Neural progenitor cell (in vitro differentiated cells): ENCODE measurements around the gene HNRNPL. TPM values are rescaled to one million over a fixed set of nuclear protein-coding genes. Genes with fewer than 3 reads are reported as not detected.
"Not testable (repeated sequence)": the region's sequence is repeated elsewhere in the genome, so short reads cannot be mapped to it uniquely, and the experiment has no call there.

Experiments
- DNase-seq: peaks from one replicate; pipeline ENCODE4 v3.0.0-alpha.2; 2016; ENCODE audit warnings: low spot score
- H2AFZ ChIP-seq: fragments of 200-600 bp; sonication (generic); replicated peaks from 2 replicates; pipeline ENCODE4 v1.6.1; 2016; ENCODE audit warnings: antibody characterized with exemption
- H3F3A ChIP-seq: fragments of 200-600 bp; sonication (generic); 2 replicates; pipeline ENCODE4 v1.6.1; 2016; ENCODE audit warnings: antibody characterized with exemption, low read depth
- H3K27ac ChIP-seq: fragments of 200-600 bp; sonication (generic); 2 replicates; pipeline ENCODE4 v1.5.1; 2016; ENCODE audit warnings: mild to moderate bottlenecking
- H3K27me3 ChIP-seq: fragments of 200-600 bp; sonication (generic); 2 replicates; pipeline ENCODE4 v1.6.1; 2016; ENCODE audit warnings: mild to moderate bottlenecking, moderate library complexity
- H3K36me3 ChIP-seq: fragments of 200-600 bp; sonication (generic); 2 replicates; pipeline ENCODE4 v1.5.1; 2016
- H3K4me1 ChIP-seq: fragments of 200-600 bp; sonication (generic); 2 replicates; pipeline ENCODE4 v1.6.1; 2016; ENCODE audit warnings: mixed run types
- H3K4me2 ChIP-seq: fragments of 200-600 bp; sonication (generic); 2 replicates; pipeline ENCODE4 v1.6.1; 2016
- H3K4me3 ChIP-seq: fragments of 200-600 bp; sonication (generic); 2 replicates; pipeline ENCODE4 v1.5.1; 2016
- H3K79me2 ChIP-seq: fragments of 200-600 bp; sonication (generic); 2 replicates; pipeline ENCODE4 v1.6.1; 2016; ENCODE audit warnings: low read depth
- H3K9ac ChIP-seq: fragments of 200-600 bp; sonication (generic); 2 replicates; pipeline ENCODE4 v1.6.1; 2016
- H3K9me3 ChIP-seq: fragments of 200-600 bp; sonication (generic); 2 replicates; pipeline ENCODE4 v1.5.1; 2016; ENCODE audit warnings: low read depth
- H4K20me1 ChIP-seq: fragments of 200-600 bp; sonication (generic); 2 replicates; pipeline ENCODE4 v1.6.1; 2016; ENCODE audit warnings: low read depth
- H3K27ac Mint-ChIP-seq: 3 replicates; pipeline ENCODE4 v1.8.0; 2021; ENCODE audit warnings: mixed read lengths
- H3K27me3 Mint-ChIP-seq: 2 replicates; pipeline ENCODE4 v1.8.0; 2022; ENCODE audit warnings: low read depth, mild to moderate bottlenecking, inconsistent platforms, moderate library complexity, mixed read lengths; ENCODE audit not compliant: insufficient read depth
- H3K36me3 Mint-ChIP-seq: 3 replicates; pipeline ENCODE4 v1.8.0; 2021; ENCODE audit warnings: mixed read lengths
- H3K4me1 Mint-ChIP-seq: 3 replicates; pipeline ENCODE4 v1.8.0; 2021; ENCODE audit warnings: mixed read lengths
- H3K4me3 Mint-ChIP-seq: 3 replicates; pipeline ENCODE4 v1.8.0; 2021; ENCODE audit warnings: mild to moderate bottlenecking, moderate library complexity, mixed read lengths
- H3K9me3 Mint-ChIP-seq: 3 replicates; pipeline ENCODE4 v1.8.0; 2020; ENCODE audit warnings: mixed read lengths
- EZH2 ChIP-seq: fragments of 200-600 bp; sonication (generic); IDR thresholded peaks from 2 replicates; pipeline ENCODE4 v1.6.1; 2017; ENCODE audit warnings: antibody characterized with exemption, mild to moderate bottlenecking, moderate library complexity
- EZH2phosphoT487 ChIP-seq: fragments of 200-600 bp; sonication (generic); IDR thresholded peaks from 2 replicates; pipeline ENCODE4 v1.6.1; 2017; ENCODE audit warnings: antibody characterized with exemption
- total RNA-seq: library from RNA; depleted of rRNA; stranded (reverse); fragments of >200 nt; gene quantifications from 2 replicates; pipeline ENCODE4 v1.2.3, GENCODE V29; 2015; ENCODE audit warnings: low replicate concordance
- TF ChIP-seq, protein P1 (sequence below): fragments of 200-600 bp; sonication (generic); IDR thresholded peaks from 2 replicates; pipeline ENCODE4 v1.5.1; 2017; ENCODE audit warnings: antibody characterized with exemption, mild to moderate bottlenecking

The HNRNPL gene
- total RNA-seq, 1 donor from 2014 or later: 436 TPM

DNA sequence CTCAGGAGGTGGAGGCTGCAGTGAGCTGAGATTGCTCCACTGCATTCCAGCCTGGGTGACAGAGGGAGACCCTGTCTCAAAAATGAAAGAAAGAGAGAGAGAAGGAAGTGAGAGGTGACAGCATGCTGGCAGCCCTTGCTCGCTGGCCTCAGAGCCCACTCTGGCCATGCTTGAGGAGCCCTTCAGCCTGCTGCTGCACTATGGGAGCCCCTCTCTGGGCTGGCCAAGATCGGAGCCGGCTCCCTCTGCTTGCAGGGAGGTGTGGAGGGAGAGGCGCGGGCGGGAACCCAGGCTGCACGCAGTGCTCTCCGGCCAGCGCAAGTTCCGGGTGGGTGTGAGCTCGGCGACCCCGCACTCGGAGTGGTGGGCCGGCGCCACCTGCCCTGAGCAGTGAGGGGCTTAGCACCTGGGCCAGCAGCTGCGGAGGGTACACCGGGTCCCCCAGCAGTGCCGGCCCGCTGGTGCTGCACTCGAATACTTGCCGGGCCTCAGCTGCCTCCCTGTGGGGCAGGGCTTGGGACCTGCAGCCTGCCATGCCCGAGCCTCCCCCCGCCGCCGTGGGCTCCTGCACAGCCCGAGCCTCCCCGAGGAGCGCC, 28.5 kb downstream of the HNRNPL start:
- H3K9me3 ChIP-seq, H3K36me3 ChIP-seq, H3K9ac ChIP-seq, H3K79me2 ChIP-seq, H3K9me3 Mint-ChIP-seq, H3K4me3 Mint-ChIP-seq, H3K4me2 ChIP-seq, H3K4me3 ChIP-seq, H3K27ac ChIP-seq, H3K27me3 ChIP-seq, H4K20me1 ChIP-seq, DNase-seq, H3K27me3 Mint-ChIP-seq, H3K27ac Mint-ChIP-seq, H2AFZ ChIP-seq: not testable (repeated sequence)
- Mint-ChIP-seq H3K4me1 (peaks cover 36% of the 10 kb centered on the region), H3K36me3 (peaks cover 25% of the 10 kb centered on the region)
- Histone ChIP-seq H3F3A (peaks cover 17% of the 10 kb centered on the region), H3K4me1 (peaks cover 16% of the 10 kb centered on the region)

DNA sequence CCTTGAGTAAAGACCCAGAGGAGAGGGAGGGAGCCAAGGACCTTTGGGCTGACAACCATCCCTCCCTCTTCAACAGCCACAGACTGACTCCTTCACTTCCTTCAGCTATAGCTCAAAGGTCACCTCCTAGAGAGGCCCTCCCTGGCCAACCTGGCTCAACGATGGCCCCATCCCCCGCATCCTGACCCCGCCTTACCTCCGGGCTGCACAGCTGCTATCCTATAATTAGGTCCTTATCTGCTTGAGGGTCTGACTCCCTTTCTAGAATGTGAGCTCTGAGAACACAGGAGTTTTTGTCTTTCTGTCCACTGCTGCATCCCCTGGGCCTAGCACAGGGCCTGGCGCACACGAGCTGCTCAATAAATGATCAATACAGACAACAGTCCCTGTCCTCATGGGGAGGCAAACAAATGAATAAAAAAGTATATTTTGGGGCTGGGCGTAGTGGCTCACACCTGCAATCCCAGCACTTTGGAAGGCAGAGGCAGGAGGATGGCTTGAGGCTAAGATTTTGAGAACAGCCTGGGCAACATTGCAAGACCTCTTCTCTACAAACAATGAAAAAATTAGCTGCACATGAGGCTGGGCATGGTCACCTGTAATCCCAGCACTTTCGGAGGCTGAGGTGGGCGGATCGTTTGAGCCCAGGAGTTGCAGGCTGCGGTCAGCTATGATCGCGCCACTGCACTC, 30.4 kb downstream of the HNRNPL start:
- Histone ChIP-seq H4K20me1 (no peaks in the 10 kb centered on the region), H3K27ac (no peak overlapping the region), H3K27me3 (no peaks in the 10 kb centered on the region), H2AFZ (no peak overlapping the region), H3K9me3 (no peaks in the 10 kb centered on the region), H3K36me3 (no peaks in the 10 kb centered on the region), H3F3A (peaks cover 8% of the 10 kb centered on the region), H3K79me2 (peaks cover 7% of the 10 kb centered on the region), H3K4me3 (no peak overlapping the region), H3K9ac (no peak overlapping the region), H3K4me2 (no peak overlapping the region), H3K4me1 (peaks cover 7% of the 10 kb centered on the region)
- H3K4me1 Mint-ChIP-seq: peaks cover 24% of the 10 kb centered on the region
- no peak overlapping the region for H3K27ac Mint-ChIP-seq
- peaks cover 7% of the 10 kb centered on the region for H3K27me3 Mint-ChIP-seq
- DNase-seq: no peak
- H3K9me3 Mint-ChIP-seq: peaks cover 6% of the 10 kb centered on the region
- H3K4me3 Mint-ChIP-seq: no peak overlapping the region
- TF ChIP-seq EZH2phosphoT487 (no peak), EZH2 (no peak)
- TF ChIP-seq, protein P1, sequence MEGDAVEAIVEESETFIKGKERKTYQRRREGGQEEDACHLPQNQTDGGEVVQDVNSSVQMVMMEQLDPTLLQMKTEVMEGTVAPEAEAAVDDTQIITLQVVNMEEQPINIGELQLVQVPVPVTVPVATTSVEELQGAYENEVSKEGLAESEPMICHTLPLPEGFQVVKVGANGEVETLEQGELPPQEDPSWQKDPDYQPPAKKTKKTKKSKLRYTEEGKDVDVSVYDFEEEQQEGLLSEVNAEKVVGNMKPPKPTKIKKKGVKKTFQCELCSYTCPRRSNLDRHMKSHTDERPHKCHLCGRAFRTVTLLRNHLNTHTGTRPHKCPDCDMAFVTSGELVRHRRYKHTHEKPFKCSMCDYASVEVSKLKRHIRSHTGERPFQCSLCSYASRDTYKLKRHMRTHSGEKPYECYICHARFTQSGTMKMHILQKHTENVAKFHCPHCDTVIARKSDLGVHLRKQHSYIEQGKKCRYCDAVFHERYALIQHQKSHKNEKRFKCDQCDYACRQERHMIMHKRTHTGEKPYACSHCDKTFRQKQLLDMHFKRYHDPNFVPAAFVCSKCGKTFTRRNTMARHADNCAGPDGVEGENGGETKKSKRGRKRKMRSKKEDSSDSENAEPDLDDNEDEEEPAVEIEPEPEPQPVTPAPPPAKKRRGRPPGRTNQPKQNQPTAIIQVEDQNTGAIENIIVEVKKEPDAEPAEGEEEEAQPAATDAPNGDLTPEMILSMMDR: no peak
- peaks cover 28% of the 10 kb centered on the region for H3K36me3 Mint-ChIP-seq

DNA sequence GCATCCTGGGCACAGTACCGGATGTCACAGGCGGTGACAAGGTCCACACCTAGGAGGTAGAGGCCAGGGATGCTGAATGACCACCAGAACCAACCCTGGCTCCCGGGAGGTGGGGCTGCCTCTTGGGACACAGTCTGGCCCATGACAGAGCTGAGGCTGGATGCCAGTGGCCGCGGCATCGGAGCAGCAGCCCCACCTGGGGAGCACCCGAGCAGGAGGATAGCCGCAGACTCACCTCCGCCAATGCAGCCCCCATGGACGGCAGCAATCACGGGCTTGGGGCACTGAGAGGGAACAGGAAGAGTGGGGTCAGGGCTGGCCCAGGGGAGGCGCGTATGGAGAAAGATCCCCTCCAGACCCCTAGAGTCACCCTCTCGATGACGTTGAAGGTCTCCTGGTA, 32.7 kb downstream of the HNRNPL start:
- no peaks in the 10 kb centered on the region for H3K79me2 ChIP-seq
- H3K4me2 ChIP-seq: no peak overlapping the region
- H2AFZ ChIP-seq: no peak overlapping the region
- no peak for DNase-seq
- no peaks in the 10 kb centered on the region for H3K9me3 ChIP-seq
- H3F3A ChIP-seq: no peaks in the 10 kb centered on the region
- Mint-ChIP-seq H3K36me3 (peaks cover 14% of the 10 kb centered on the region), H3K4me3 (no peak overlapping the region), H3K9me3 (no peaks in the 10 kb centered on the region), H3K4me1 (peaks cover 12% of the 10 kb centered on the region), H3K27ac (no peak overlapping the region), H3K27me3 (peaks cover 6% of the 10 kb centered on the region)
- no peaks in the 10 kb centered on the region for H4K20me1 ChIP-seq
- no peaks in the 10 kb centered on the region for H3K27me3 ChIP-seq
- no peak overlapping the region for H3K9ac ChIP-seq
- no peak overlapping the region for H3K4me3 ChIP-seq
- H3K27ac ChIP-seq: no peak overlapping the region
- no peaks in the 10 kb centered on the region for H3K4me1 ChIP-seq
- no peaks in the 10 kb centered on the region for H3K36me3 ChIP-seq
- TF ChIP-seq, protein P1: no peak
- no peak for TF ChIP-seq EZH2phosphoT487
- TF ChIP-seq EZH2: no peak

DNA sequence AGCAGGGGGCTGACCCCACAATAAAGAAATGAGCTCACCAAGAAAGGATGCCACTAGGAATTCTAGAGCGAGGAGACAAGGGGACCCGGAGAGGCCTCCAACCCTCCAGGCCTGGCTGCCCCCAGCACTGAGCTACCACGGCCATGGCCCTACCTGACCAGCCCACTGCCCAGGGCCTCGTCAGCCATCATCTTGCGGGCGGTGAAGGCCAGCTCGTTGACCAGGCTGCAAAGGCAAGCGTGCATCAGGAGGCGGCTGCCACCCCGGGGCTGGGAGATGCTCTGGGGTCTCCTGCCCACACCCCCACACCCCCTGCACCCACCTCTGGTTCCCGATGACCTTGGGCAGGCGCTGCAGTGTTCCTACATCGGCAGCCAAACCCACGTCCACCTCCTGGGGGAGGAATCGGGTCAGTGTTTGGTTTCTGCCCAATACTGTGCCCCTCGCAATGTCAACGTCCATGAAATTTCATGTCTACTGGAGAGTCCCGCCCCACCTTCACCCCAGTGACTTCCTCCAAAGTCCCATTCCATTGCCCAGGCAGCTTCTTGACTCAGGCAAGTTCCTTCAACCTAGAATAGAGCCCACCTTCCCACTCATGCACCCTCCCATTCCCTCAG, 33.5 kb downstream of the HNRNPL start:
- Mint-ChIP-seq H3K4me1 (peaks cover 12% of the 10 kb centered on the region), H3K4me3 (no peak overlapping the region), H3K27ac (no peak overlapping the region), H3K27me3 (peaks cover 6% of the 10 kb centered on the region), H3K36me3 (peaks cover 14% of the 10 kb centered on the region), H3K9me3 (no peaks in the 10 kb centered on the region)
- Histone ChIP-seq H3K27me3 (no peaks in the 10 kb centered on the region), H3K4me3 (no peak overlapping the region), H3K9me3 (no peaks in the 10 kb centered on the region), H3F3A (no peaks in the 10 kb centered on the region), H3K4me2 (no peak overlapping the region), H4K20me1 (no peaks in the 10 kb centered on the region), H2AFZ (no peak overlapping the region), H3K9ac (no peak overlapping the region), H3K4me1 (no peaks in the 10 kb centered on the region), H3K79me2 (no peaks in the 10 kb centered on the region), H3K27ac (no peak overlapping the region), H3K36me3 (no peaks in the 10 kb centered on the region)
- TF ChIP-seq, protein P1: no peak
- TF ChIP-seq EZH2phosphoT487 (no peak), EZH2 (no peak)
- DNase-seq: no peak
